K562 (cell line): Measurements from ENCODE around the gene TP53RK.

Experiments
- JUN ChIP-seq, 2 experiments: sonication (generic) in 1 of 2; formaldehyde crosslinking in 1 of 2; IDR thresholded peaks; 2 replicates each; pipeline versions ENCODE4 v1.6.1 to v1.8.0; 2012 to 2022; ENCODE audit warnings: borderline replicate concordance in 2 of 2, mild to moderate bottlenecking in 2 of 2, improper control_type of control experiment in 1 of 2, low read depth in 1 of 2, low read length in 1 of 2, missing genetic modification reagents in 1 of 2
- NKRF ChIP-seq: fragments of 450-650 bp; IDR thresholded peaks from 2 replicates; pipeline ENCODE4 v1.6.1; 2016; ENCODE audit warnings: borderline replicate concordance
- ZNF436 ChIP-seq: fragments of 250-450, 450-650 bp; sonication (Bioruptor Pico); formaldehyde crosslinking; IDR thresholded peaks from 2 replicates; pipeline ENCODE4 v1.7.0; 2020; ENCODE audit warnings: mild to moderate bottlenecking

- TF ChIP-seq ZNF436 (CRISPR knock-in tag) (no peak), JUN (IDR thresholded peaks at IDR 0.05; ENCODE audit: borderline replicate concordance, low read depth, low read length) (no peak), JUN (CRISPR knock-in tag; IDR thresholded peaks at IDR 0.05; ENCODE audit: borderline replicate concordance) (no peak), NKRF (no peak)
Measured at GRCh38 chr20:46639587-46639986, 49.7 kb downstream of the TP53RK start.
